DLD1 (cell line): Measurements from ENCODE around the gene GIMAP5.
"Not testable (repeated sequence)": the region's sequence is repeated elsewhere in the genome, so short reads cannot be mapped to it uniquely, and the experiment has no call there.

ENCODE experiments used
- in situ Hi-C: cut with HindIII; loops from 2 replicates; pipeline ENCODE4 v1.10.0; 2017; ENCODE audit warnings: low sequenced_read_pairs

GIMAP5 gene

GRCh38 chr7:150766334-150766709 lies 29.1 kb downstream of the GIMAP5 start:
- in situ Hi-C loops, result no loop called here

GRCh38 chr7:150769768-150770167 lies 32.5 kb downstream of the GIMAP5 start:
- in situ Hi-C loops, result no loop called here

- in situ Hi-C loops, result not testable (repeated sequence)
Observed at GRCh38 chr7:150774131-150774530, 36.9 kb downstream of the GIMAP5 start.

- in situ Hi-C loops, result no loop called here
Observed at GRCh38 chr7:150778014-150778737, 41.0 kb downstream of the GIMAP5 start.

GRCh38 chr7:150778738-150779301 lies 41.6 kb downstream of the GIMAP5 start:
- in situ Hi-C loops, result no loop called here

GRCh38 chr7:150780292-150780691 lies 43.1 kb downstream of the GIMAP5 start:
- in situ Hi-C loops, result no loop called here

GRCh38 chr7:150781103-150781502 lies 43.9 kb downstream of the GIMAP5 start:
- in situ Hi-C loops, result no loop called here

GRCh38 chr7:150781961-150782360 lies 44.7 kb downstream of the GIMAP5 start:
- in situ Hi-C loops, result no loop called here

- in situ Hi-C loops, result no loop called here
Observed at GRCh38 chr7:150784120-150784736, 47.0 kb downstream of the GIMAP5 start.

GRCh38 chr7:150784954-150785353 lies 47.7 kb downstream of the GIMAP5 start:
- in situ Hi-C loops, result no loop called here

GRCh38 chr7:150787321-150788281 lies 50.4 kb downstream of the GIMAP5 start:
- in situ Hi-C loops, result no loop called here

GRCh38 chr7:150788474-150789269 lies 51.5 kb downstream of the GIMAP5 start:
- in situ Hi-C loops, result no loop called here

- in situ Hi-C loops, result no loop called here
Observed at GRCh38 chr7:150790416-150791075, 53.3 kb downstream of the GIMAP5 start.

- in situ Hi-C loops, result no loop called here
Observed at GRCh38 chr7:150791304-150791703, 54.1 kb downstream of the GIMAP5 start.

- in situ Hi-C loops, result no loop called here
Observed at GRCh38 chr7:150791746-150792452, 54.7 kb downstream of the GIMAP5 start.
